Left colon (tissue), 2 donors: ENCODE results near the gene ARSB. TPM values are rescaled to one million over a fixed set of nuclear protein-coding genes. Genes with fewer than 3 reads are reported as not detected.
A peak's percentile ranks its signal among the peaks of the same experiment; 100 is the strongest.
"Not testable (repeated sequence)": the region's sequence is repeated elsewhere in the genome, so short reads cannot be mapped to it uniquely, and the experiment has no call there.

Experiments used
- ATAC-seq: fragments of 200-7000 bp; cut with Tn5 transposase; one replicate; pipeline ENCODE4 v1.9.1; 2020; ENCODE audit warnings: mild to moderate bottlenecking, moderate library complexity
- DNase-seq, 2 donors: peaks; one replicate each; pipeline ENCODE4 v3.0.0-alpha.2; 2020
- intact Hi-C, 2 donors: fragments of 100-400 bp; cut with DNase I in 1 of 2; cut with micrococcal nuclease in 1 of 2; formaldehyde crosslinking; loops; one replicate each; pipeline versions ENCODE4 v1.11.2 to v1.14.0; 2022; cut with DNase I, micrococcal nuclease
- total RNA-seq, 2 donors: library from RNA; stranded (reverse); fragmentation: NEBNext Ultra II Directional; extraction: Animal tissue kit (Norgen Biotek cat#: 25700); gene quantifications; one replicate each; pipeline ENCODE4 v1.2.1, GENCODE V29; 2021
- donor health status: DM: no; HTN: no; CAD: no.
- donor health status: DM: yes; HTN: yes; CAD: no.

The ARSB gene
- total RNA-seq, 2 donors from 2014 or later, result 8.2 to 9.7 TPM

DNA sequence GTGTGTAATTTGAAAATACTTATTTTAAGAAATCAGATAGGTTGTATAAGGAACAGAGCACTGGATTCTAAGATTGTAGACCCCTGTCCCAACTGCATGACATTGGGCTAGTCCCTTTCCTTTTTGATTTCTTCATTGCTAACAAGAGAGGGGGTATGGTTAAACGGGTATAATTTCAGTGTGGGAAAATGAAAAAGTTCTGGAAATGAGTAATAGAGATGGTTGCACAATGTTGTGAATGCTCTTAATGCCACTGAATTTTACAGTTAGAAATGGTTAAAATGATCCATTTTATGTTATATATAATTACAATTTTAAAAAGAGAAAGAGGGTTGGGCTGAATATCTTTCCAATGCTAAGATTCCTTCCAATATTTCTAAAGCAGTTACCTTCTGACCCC is 233.2 kb downstream of the ARSB start:
- no peak for DNase-seq
- no peak for ATAC-seq
- intact Hi-C loops, result no loop called here

DNA sequence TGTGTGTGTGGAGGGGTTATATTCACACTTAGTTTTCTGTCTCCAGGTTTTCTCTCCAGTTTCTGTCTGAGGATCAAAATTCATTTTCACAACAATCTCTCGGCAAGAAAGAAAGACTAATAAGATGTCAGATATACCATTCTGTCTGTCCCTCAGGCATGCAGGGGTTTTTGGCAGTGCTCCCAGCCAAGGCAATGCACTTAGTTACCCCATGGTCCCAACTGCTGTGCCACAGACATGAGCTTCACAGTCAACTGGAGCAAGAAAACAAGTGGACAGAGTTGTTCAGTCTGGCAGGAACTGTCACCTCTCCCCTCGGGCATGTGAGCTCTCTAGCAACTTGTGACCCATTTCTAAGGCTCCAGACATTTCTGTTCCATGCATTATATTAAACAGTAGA is 234.8 kb downstream of the ARSB start:
- DNase-seq (no peak), ATAC-seq (no peak)
- intact Hi-C loops, result no loop called here

DNA sequence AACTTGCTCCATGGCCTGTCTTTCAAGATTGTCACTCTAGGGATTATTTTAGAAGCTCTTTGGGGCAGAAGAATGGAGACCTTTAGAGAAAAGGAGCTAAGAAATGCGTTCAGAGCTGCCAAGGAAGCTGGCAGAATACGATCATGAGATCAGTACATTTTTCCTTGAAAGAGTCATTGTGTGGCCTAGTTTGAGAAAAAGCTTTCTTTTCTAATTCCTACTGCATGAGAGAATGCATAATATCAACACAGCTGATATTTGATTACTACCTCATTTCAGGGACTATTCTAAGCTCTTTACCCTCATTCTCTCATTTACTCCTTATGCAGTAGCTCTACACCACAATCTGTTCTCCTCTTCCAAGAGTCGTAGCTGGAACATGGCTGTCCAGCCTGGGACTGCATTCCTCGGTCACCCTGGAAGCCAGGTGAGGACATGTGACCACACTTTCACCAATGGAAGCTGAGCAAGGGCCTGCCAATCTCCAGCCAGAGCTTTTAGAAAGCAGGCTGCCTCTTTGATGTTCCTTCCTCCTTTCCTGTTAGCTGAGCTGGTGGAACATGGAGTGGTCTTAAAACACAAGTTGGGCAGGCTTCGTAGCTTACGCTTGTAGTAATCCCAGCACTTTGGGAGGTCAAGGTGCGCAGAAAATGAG is 237.3 kb downstream of the ARSB start:
- intact Hi-C loops, result no loop called here
- DNase-seq (no peak), ATAC-seq (no peak)

DNA sequence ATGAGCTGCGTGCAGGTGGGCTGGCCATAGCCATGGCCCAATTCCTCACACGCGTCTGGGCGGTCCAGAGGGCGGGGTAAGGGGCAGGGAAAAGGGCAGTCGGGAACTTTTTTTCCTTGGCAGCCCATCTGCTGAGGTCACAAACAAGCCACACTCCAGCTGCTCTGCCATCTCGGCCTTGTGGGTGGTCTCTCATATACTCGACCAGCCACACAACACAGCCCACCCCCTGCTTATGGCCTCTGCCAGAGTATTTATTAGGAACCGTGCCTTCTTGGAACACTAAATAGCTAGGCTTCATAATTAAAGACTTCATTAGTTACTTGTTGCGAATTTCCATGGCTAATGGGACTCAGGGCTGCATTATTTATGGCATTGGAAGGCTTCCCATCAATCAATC is 238.1 kb downstream of the ARSB start:
- ATAC-seq (no peak), DNase-seq (no peak)
- intact Hi-C loops, result no loop called here

DNA sequence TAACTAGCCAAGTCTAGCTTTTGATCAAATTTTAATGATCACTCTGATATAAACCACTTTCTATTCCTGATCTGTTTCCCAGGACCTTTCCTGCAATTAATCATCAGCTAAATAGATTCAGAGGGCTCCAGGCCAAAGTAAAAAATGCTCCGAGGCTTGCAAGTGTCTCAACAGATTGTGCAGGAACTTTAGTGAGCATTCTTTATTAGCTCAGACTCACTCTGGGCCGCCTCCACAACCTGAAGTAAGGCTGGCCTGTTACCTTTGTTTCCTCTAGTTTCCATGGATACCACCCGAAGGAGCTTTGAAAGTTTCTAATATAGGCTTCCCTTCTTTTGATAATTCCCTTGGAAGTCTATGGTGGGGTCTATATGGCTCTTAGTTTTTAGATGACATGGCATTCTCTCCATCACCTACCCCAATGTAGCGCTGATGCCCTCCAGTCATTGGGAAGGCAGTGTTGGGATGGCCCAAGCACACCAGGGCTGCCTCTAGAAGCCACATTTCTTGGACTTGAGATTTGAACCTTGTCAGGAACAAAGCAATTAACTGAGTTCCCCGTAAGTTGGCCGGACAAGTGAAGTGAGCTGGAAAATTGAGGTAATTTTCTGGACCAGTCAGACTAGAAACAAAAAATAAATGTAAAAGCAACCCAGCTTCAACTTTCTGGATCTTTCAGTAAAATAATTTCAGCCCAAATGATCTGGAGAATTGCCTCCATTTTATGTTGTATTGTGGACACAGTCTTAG is 238.9 kb downstream of the ARSB start:
- DNase-seq (no peak), ATAC-seq (no peak)
- intact Hi-C loops, result no loop called here

DNA sequence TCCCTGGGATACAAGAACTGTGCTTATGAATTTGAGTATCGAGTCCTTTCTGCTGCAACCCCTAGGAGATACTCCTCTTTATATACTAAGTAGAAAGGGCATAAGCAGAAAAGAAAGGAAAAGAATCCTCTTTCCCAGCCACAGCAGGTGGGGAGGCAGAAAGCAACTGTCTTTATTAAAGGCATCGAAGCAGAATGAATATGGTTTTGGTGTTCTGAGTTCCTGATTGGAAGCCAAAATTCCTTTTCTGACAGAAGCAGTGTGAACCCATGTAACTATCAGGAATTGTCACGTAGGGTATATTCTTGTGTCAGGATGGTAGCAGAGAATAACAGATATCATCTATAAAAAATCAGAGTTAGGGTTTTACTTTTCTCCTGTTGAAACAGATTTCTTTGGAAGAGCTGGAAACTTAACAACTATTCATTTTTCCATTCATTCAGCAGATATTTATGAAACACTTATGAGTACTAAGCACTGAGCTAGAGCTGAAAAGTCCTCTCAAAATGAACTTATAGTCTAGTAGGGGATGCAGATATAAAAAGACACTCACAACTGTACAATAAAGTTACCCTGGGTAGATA is 240.1 kb downstream of the ARSB start:
- intact Hi-C loops, result no loop called here
- no peak for DNase-seq
- ATAC-seq, result no peak

DNA sequence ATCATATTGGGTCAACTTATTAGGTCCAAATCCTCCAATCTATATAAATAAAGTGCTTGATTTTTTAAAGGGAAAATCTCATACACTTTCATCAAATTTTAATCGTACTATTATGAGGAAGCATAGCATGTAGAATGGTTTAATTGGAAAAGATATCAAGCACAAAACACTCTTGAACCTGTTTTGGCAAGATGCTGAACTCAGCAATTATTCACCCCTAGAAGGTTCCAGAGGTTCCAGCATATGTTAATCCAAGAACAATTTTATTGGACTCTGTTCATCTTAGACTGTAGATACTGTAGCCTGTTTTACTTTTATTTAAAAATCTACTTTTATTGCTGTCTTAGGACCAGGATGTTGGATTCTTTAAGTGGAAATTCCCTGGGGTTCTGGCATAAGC is 244.1 kb downstream of the ARSB start:
- ATAC-seq (no peak), DNase-seq (no peak)
- intact Hi-C loops, result no loop called here

DNA sequence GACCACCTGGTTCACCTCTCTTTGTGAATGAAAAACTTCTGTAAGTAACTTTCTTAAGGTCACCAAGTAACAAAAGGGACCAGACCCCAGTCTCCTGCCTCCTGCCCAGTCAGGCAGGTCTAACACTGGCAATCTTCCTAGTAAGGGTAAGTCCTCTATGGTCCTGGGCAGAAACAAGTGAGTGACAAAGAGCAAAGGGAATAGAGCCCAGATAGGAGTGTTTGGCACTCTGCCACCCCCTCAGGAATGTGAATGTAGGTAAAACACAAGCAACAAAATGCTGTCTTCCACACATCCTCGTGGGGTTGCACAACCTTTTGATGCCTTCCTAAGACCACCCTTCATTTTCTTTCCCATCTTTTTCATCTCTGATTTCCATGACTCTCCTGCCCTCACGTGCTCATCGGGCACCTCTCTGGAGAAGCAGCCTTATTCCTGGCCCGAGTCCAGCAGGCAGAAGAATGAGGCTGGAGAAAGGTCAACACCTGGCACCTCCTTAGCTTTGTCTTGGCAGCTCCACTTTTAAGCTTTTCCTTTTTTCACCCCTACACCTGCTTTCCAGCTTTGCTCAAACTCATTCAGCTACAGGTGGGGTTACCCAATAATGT is 246.3 kb downstream of the ARSB start:
- DNase-seq (peak in 1 of 2 donors; percentile 51), ATAC-seq (peak; percentile 83)
- intact Hi-C loops, result no loop called here

DNA sequence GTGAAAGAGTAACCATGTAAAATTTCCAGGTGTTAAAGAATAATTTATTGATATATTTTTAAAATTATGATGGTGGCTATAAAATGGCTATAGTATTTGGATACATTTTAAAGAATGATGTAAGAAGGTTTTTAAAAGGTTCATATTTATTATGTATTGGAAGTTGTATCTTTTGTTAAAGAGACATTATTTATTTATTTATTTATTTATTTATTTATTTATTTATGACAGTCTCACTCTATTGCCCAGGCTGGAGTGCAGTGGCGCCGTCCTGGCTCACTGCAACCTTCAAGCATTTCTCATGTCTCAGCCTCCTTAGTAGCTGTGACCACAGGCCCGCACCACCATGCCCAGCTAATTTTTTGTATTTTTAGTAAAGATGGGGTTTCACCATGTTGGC is 247.0 kb downstream of the ARSB start:
- ATAC-seq, result no peak
- DNase-seq, result no peak
- intact Hi-C loops, result no loop called here

DNA sequence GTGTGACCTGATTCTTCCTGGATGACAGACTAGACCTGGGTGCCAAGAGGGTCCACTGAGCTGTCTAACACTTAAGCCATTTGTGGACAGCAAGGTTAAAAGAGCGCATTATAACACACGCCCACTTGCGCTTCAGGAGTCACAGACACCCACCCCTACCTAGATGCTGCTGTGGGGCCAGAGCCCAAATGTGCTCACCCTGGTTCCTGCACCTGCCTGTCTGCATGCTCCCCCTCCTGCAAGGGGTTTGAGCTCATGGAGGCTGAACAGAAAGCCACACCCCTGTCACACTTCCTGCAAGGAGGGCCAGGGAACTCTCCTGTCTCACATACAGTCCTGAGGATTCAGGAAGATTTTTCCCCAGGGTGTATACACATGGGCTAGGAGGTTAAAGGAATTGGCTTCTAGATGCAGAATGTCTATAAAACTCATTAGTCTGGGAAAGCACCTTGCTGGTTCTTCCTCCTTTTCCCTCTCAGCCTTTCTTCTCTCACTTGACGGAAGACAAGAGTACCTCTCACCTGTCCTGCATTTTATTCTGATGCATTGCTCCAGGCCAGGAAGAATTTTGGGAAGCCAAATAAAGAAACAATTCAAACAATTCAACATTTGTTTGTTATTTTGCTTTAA is 249.2 kb downstream of the ARSB start:
- intact Hi-C loops, result no loop called here
- ATAC-seq, result peak; percentile 71
- no peak for DNase-seq

DNA sequence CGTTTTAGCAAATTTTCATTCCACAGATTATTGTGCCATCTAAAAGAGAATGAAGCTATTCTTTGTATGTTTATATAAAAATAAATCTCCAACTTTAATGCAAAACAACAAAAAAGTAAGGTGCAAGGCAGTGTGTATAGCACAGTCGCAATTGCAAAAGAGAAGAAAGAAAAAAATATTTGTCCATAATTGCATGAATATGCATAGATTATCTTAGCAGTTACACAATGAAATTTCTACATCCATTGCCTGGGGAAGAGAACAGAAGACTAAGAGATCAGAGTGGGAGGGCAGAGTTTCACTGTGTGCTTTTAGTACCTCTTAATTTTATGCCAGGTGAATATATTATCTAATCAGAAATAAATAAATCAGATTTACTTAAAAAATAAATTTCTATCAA is 250.2 kb downstream of the ARSB start:
- ATAC-seq, result no peak
- no peak for DNase-seq
- intact Hi-C loops, result no loop called here

DNA sequence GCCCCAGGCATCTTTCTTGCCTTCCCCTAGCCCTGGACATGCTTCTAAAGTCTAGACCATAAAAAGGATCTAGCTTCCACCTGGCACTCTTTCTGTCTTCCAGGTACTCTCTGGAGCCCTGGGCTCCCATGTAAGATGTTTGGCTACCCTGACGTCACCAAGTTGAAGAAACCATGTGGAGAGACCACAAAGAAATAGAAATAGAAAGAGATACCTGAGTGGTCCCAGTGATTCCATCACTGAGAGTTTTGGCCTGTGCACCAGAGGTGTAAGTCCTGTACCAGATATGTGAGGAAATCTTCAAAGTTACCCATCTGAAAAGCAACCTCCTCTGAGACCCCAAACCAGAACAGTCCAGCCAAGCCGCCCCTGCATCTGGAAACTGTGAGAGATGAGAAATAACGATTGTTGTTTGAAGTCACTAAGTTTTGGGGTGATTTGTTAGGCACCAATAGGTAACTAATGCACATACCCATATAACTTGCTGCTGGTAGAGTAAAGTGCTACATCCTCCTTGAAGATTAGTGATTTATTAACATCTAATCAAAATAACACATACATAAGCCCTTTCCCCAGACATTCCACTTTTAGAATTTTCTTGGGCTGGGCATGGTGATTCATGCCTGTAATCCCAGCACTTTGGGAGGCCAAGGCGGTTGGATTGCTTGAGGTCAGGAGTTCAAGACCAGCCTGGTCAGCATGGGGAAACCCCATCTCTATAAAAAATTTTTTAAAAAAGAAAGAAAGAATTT is 250.8 kb downstream of the ARSB start:
- ATAC-seq, result no peak
- no peak for DNase-seq
- intact Hi-C loops, result no loop called here

DNA sequence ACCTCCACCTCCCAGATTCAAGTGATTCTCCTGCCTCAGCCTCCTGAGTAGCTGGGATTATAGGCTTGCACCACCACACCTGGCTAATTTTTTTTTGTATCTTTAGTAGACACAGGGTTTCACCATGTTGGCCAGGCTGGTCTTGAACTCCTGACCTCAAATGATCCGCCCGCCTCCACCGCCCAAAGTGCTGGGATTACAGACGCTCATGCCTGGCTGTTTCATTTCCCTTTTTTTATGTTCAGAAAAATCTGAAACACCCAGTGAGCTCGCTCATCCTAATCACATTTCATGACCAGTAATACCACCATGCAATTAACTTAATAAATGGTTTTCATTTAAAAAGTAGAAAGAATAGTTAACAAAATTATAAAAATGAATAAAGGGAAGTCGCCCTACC is 252.4 kb downstream of the ARSB start:
- intact Hi-C loops, ATAC-seq, DNase-seq: not testable (repeated sequence)

DNA sequence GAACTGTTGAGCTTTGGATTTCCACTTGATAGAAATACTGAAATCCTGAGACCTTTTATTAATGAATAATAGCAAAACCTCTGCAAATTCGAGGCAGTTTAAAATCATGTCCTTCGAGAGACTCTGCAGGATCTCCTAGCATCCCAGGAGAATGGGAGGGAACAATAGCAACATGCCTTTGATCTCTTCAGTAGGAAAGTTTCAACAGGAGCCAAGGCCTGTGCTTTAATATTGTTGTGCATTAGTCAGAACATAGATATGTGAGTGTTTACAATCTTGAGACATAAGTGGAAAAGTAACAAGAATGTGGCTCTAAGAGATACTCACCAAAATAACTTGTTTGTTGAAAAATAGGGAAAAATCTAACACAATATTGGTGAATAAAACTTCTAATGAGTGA is 253.2 kb downstream of the ARSB start:
- no peak for ATAC-seq
- intact Hi-C loops, result no loop called here
- no peak for DNase-seq

DNA sequence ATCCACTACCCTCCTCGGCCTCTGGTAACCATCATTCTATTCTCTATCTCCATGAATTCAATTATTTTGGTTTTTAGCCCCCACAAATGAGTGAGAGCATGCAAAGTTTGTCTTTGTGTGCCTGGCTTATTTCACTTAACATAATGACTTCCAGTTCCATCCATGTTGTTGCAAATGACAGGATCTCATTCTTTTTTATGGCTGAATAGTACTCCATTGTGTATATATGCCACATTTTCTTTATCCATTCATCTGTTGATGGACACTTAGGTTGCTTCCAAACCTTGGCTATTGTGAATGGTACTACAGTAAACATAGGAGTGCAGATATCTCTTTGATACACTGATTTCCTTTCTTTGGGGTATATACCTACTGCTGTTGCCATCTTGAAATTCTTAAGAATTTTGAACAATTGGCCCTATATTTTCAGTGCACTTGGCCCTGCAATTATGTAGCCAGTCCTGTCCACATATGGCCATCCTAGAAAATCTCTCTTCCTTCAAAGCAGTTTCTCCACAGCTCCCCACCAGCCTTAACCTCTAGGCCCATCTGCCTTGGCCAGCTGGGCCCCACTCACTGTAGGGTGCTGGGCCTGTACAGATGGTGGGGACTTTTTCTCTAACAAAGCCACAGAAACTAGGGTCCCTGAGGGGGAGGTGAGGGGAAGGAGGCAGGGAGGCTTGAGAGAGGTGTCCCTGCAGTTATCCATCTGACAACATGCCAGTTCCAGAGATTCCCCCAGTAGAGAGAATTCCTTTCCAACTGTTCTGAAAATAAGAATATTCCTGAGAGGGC is 254.6 kb downstream of the ARSB start:
- intact Hi-C loops, result no loop called here
- ATAC-seq (no peak), DNase-seq (no peak)

DNA sequence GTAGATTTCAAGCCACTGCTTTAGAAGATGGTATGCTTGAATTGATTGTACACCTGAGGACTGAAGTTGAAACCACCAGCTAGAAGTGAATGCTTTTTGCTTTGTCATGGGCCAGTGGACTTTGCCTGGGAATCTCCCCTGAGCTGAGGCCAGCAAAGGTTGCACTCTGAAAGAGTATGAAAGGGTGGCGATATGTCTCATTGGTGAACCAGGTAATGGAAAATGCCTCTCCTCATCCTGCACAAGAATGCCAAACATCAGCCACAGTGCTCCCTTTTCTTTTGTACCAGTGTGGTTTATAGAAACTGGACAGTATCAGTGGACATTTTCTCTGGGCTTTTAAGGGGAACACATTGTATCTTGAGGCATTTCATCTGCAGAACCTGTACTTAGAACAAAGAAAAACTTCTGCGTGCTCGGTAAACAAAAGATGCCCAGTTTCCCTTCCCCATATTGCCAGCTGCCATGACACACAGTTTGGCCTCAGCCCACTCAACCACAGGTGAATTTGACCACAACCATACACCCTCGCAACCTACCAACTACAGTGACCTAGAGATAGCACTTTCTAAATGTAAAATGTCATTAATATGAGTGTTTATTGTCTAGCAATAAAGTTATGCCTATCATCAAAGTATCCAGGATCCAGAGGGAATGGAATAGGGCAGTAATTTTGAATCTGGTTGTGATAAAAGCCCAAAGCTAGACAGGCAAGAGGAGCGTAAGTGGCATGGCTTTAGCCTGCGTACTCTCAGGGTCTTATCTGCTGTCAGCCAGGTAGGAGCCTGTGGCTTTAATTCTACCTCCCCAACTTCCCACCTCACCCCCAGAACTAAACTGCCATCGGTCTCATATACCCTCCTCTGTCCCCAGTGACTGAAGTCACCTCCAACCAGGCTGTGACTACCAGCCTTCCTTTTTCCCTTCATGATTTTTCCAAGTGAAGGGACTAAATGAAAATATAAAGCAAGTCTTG is 257.0 kb downstream of the ARSB start:
- ATAC-seq (peak; percentile 95), DNase-seq (peak in 1 of 2 donors; percentile 35)
- intact Hi-C loops, result no loop called here
